Effector memory CD4-positive, alpha-beta T cell (primary cell): ENCODE data around the gene ST6GALNAC4.

ENCODE experiments used
- DNase-seq, 3 donors: peaks; one replicate each; pipeline ENCODE4 v3.0.0-alpha.2; 2020
- H3K27ac ChIP-seq: 2 replicates; pipeline ENCODE4 v1.7.0; 2013; ENCODE audit warnings: mild to moderate bottlenecking, low read length, moderate library complexity; ENCODE audit not compliant: insufficient read depth, poor library complexity, severe bottlenecking
- H3K27me3 ChIP-seq: replicated peaks from 2 replicates; pipeline ENCODE4 v1.7.0; 2013; ENCODE audit warnings: mild to moderate bottlenecking, low read length; ENCODE audit not compliant: insufficient read depth, control insufficient read depth, poor library complexity, severe bottlenecking
- H3K36me3 ChIP-seq: 2 replicates; pipeline ENCODE4 v1.7.0; 2013; ENCODE audit warnings: mild to moderate bottlenecking, low read length, moderate library complexity; ENCODE audit not compliant: control insufficient read depth, insufficient read depth
- H3K4me1 ChIP-seq: 2 replicates; pipeline ENCODE4 v1.7.0; 2013; ENCODE audit warnings: low read length, mild to moderate bottlenecking; ENCODE audit not compliant: control insufficient read depth, insufficient read depth, poor library complexity, severe bottlenecking
- H3K4me3 ChIP-seq: 2 replicates; pipeline ENCODE4 v1.7.0; 2013; ENCODE audit warnings: low read length, low read depth, mild to moderate bottlenecking; ENCODE audit not compliant: insufficient read depth, poor library complexity, severe bottlenecking
- H3K9me3 ChIP-seq: 2 replicates; pipeline ENCODE4 v1.7.0; 2013; ENCODE audit warnings: mild to moderate bottlenecking, low read length, moderate library complexity; ENCODE audit not compliant: control insufficient read depth

ST6GALNAC4 gene

DNA sequence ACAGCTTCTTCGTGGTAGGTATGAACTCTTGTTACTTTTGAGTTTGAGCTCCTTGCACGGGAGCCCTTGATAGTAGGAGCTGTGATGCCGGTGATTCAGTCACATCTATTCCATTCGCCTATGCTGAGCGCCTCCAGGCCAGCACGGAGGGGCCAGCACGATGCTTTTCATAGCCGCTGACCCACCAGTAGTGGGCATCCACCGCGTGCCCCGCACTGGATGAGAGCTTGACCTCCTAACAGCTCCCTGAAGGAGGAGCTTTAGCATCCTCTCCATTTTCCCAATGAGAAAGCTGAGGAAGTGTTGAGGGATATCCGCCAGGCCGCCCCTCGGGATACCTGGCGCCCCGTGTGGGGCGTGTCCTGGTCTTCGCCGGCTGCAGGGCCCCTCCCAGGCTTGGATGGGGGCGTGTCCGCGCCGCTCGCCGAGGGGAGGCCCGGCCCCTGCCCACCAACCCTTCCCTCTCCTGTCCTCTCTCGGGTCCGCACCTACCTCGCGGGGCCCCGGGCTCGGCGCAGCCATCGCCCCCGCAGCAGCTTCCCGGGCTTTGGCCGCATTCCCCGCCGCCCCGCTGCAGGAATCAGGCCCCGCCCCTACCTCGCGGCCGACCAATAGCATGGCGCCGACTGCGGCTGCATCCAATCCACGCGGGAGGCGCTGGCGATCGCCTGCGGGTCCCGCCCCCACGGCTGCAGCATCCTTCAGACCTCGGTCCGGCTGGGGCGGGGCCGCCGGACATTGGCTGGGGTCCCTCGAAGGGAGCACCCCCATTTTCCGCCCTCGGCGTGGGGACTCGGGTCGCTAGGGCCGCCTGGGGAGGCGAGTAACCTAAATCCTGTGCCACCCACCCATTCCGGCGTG lies 13.6 kb upstream of the ST6GALNAC4 start, which contains the start of gene PIP5KL1:
TSS of gene PIP5KL1 (minus strand) at position 547 of the 861 bp plus-strand sequence. CDS start at position 522, 25 bp downstream.
- Histone ChIP-seq H3K36me3 (no peaks in the 10 kb centered on the region), H3K27ac (peak within 1 kb of the TSS; percentile 20), H3K4me3 (peak within 1 kb of the TSS; percentile 65), H3K4me1 (peaks cover 35% of the 10 kb centered on the region), H3K27me3 (no peaks in the 10 kb centered on the region), H3K9me3 (no peaks in the 10 kb centered on the region)
- DNase-seq: peak; percentile 40 to 69 (median 60)

DNA sequence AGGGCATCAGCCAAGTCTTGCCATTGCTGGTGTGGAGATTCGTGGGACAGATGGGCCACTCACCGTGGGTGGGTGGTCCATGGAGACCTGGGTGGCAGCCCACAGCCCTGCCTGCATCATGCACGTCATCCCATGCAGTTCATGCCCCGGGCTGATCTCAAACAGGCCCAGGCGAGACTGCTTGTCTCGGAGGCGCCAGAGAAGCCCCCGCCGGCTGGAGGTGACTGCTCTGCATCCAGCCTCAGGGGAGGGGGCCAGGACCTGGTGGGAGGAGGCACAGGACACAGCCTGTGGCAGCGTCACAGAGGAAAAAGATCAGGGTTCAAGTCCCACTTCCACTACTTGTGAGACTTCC lies 12.8 kb upstream of the ST6GALNAC4 start:
- no peak overlapping the region for H3K4me3 ChIP-seq
- no peaks in the 10 kb centered on the region for H3K9me3 ChIP-seq
- no peaks in the 10 kb centered on the region for H3K36me3 ChIP-seq
- H3K4me1 ChIP-seq: peaks cover 34% of the 10 kb centered on the region
- H3K27me3 ChIP-seq: no peaks in the 10 kb centered on the region
- H3K27ac ChIP-seq: no peak overlapping the region
- no peak for DNase-seq

DNA sequence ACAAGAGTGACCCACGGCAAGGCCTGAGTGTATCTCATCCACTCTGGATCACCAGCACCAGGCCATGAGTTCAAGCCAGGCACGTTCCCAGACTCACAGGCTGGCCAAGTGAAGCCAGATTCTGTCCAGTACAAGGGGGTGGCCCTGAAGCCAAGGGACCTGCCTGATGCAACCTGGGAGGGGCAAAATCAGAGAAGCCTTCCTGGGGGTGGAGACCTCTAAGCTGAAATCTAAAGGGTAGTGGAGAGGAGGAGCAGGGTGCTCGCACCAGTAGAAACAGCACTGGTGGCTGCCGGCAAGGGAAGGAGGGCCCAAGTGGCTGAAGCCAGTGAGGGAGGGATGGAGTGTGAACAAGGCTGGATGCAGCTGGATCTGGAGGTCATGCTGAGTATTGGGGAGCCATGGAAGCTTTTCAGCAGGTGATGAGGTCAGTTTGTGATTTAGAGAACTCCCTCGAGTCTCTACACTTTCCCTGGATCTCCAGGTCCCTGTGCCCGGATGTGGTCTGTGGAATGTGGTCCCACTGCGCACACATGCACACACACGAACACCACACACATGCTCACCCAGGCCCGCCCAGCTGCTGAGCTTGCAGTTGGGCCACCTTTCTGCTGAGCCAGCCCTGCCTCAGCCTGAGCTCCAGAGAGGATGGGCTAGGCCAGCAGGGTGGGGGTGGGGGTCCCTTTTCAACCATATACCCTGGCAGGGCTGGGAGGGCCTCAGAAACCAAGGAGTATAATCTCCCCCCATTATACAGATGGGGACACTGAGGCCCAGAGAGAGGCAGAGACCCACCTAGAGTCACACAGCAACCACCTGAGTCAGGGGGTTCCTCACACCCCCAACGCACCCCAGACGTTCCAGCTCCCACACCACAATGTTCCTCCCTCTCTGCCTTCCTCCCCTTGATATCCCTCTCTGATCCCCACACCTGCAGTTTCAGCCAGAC lies 12.1 kb upstream of the ST6GALNAC4 start:
- no peak for DNase-seq
- Histone ChIP-seq H3K4me1 (peaks cover 34% of the 10 kb centered on the region), H3K27me3 (no peaks in the 10 kb centered on the region), H3K4me3 (no peak overlapping the region), H3K9me3 (no peaks in the 10 kb centered on the region), H3K27ac (no peak overlapping the region), H3K36me3 (no peaks in the 10 kb centered on the region)

DNA sequence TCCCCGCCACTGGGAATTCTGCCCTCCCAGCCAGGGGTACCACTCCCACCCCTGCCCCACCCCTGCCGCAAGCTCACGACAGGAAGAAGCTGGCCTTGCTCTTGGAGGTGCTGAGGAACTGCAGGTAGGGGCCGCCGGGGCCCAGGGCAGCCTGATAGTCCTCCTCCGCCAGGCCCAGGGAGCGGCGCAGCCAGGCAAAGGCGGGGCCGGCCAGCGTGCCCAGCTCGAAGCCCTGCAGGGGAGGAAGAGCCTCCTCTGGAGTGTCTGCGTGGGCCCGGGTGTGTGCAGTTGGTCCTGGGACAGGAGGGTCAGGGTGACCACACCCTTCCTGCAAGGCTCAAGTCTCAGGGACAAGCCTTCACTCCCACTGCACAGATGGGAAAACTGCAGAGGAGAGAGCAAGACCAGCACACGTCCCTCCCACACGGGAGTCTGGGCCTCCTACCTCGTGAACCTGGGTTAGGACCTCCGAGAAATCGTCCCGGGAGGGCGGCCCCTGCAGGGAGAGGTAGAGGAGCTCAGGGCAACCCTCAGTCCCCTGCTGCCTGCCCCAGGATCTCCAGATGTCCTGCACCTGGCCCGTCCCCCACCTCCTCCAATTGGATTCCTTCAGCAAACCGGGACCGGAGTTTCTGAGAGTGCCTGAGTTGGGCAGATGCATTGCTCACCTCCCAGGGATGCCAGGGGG lies 11.3 kb upstream of the ST6GALNAC4 start:
- H3K36me3 ChIP-seq: no peaks in the 10 kb centered on the region
- H3K9me3 ChIP-seq: no peaks in the 10 kb centered on the region
- no peak overlapping the region for H3K27ac ChIP-seq
- H3K27me3 ChIP-seq: no peaks in the 10 kb centered on the region
- DNase-seq: no peak
- H3K4me1 ChIP-seq: peaks cover 34% of the 10 kb centered on the region
- peak overlapping the region; percentile 39 for H3K4me3 ChIP-seq

DNA sequence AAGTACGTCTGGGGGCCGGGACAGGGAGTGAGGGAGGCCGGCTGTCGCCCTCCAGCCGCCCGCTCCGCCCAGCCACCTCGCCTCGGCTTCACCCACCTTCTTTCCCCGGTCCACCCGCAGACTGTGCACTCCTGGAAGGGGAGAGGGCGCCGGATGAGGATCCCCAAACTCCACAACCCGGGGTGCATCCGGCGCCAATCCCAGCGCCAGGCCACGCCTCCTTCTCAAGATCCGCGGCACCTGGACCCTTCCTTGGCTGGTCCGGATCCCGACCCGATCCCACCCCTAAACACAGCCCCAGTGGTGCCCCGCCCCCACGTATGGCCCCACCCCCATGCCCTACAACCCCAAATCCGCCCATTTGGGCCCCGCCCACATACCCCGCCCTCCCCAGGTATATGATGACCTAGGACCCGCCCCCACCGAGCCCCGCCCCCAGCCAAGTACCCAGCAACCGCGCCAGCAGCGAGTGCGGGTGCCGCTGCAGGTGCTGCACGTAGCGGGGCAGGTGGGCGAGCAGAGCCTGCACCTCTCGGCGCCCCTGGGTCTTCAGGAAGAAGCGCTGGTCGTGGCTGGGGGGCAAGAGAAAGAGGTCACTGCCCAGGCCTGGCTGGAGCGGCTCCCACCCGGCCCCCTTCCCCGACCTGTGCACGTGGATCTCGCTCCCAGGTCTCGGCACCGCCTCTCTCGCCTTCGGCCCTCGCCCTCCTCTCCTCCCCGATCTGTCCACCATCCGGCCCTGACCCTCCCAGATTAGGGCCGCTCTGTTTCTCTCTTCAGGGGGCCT lies 10.6 kb upstream of the ST6GALNAC4 start:
- H3K4me1 ChIP-seq: peaks cover 34% of the 10 kb centered on the region
- no peaks in the 10 kb centered on the region for H3K27me3 ChIP-seq
- peak; percentile 76 to 80 (median 79) for DNase-seq

DNA sequence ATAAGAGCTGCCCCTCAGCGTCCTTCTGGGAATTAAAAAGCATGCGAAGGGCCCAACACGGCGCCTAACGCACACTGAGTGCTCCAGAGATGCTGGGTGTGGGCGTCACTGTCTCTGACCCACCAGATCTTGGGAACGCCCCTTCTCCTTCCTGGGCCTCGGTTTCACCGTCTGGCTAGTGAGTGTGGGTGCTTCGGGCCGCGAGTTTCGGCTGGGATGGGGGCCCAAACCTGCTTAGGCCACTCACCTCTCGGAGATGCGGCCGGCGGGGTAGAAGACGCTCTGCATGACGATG lies 10.0 kb upstream of the ST6GALNAC4 start:
- Histone ChIP-seq H3K27me3 (no peaks in the 10 kb centered on the region), H3K4me3 (peak overlapping the region; percentile 56), H3K4me1 (peaks cover 38% of the 10 kb centered on the region), H3K27ac (no peak overlapping the region), H3K9me3 (no peaks in the 10 kb centered on the region), H3K36me3 (no peaks in the 10 kb centered on the region)
- no peak for DNase-seq

More for the DNA sequence above, 10.6 kb upstream of the ST6GALNAC4 start:
- no peak overlapping the region for H3K27ac ChIP-seq
- H3K9me3 ChIP-seq: no peaks in the 10 kb centered on the region
- no peaks in the 10 kb centered on the region for H3K36me3 ChIP-seq
- H3K4me3 ChIP-seq: peak overlapping the region; percentile 56

DNA sequence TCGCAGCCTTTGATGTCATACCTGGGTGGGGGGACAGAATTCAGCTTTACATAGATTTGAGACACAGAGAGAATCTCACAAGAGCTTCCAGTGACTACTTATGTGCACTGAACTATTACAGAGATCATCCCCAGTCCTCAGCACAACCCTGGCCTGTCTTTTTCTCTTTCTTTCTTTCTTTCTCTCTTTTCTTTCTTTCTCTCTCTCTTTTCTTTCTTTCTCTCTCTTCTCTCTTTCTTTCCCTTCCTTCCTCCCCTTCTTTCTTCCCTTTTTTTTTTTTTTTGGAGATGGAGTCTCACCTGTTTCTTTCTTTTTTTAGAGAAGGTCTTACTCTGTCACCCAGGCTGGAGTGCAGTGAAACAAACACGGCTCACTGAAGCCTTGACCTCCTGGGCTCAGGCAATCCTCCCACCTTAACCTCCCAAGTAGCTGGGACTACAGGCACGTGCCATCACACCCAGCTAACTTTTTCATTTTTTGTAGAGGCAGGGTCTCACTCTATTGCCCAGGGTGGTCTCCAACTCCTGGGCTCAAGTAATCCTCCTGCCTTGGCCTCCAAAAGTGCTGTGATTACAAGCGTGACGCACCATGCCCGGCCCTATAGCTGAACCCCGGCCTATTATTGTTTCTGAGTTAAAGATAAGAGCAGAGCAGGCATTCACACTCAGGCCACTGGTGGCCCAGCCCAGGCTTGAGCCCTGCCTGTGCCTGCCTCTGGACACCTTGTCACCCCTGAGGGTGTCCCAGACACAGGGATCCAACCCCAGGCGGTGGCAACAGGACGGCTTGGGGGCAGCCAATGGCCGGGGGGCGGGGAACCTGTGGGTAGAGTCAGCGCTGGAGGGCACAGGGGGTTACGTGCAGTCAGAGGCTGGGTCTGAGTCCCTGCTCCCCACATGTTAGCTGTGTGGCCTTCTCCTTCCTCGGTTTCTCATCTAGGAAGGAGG lies 9.4 kb upstream of the ST6GALNAC4 start:
- H3K4me3 ChIP-seq: peak overlapping the region; percentile 56

DNA sequence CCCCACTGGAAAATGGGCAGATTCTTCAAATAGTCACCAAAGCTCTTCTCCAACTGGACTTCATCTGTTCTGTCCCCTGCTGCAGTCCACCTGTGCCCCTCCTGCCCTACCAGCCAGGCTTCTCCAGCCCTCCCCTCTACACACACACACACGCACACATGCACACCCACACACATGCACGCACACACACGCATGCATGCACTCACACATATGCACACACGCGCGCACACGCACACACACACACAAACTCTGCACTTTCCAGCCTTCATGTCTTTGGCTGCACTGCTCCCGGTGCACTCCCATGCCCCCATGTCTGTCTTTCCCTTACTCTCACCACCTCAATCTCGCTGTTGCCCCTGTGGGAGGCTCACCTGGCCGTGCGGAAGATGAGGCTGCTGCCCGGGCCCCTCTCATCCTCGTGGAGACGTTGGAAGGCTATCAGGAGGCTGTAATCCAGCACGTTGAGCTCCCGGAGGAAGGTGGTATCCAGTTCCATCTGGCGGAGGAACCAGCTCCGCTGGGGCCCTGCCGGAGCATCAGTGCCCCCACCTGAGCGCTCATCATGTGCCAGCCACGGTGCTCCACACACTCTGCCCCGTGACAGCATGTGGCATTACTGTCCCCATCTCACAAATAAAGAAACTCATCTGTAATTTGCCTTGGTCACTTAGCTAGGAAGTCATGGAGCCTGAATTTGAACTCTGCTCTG lies 8.0 kb upstream of the ST6GALNAC4 start:
- no peaks in the 10 kb centered on the region for H3K27me3 ChIP-seq
- no peak overlapping the region for H3K4me3 ChIP-seq
- no peak overlapping the region for H3K27ac ChIP-seq
- H3K36me3 ChIP-seq: no peaks in the 10 kb centered on the region
- peaks cover 28% of the 10 kb centered on the region for H3K4me1 ChIP-seq
- H3K9me3 ChIP-seq: no peaks in the 10 kb centered on the region
- DNase-seq: no peak

More for the DNA sequence above, 9.4 kb upstream of the ST6GALNAC4 start:
- no peak overlapping the region for H3K27ac ChIP-seq
- H3K4me1 ChIP-seq: peaks cover 40% of the 10 kb centered on the region
- H3K27me3 ChIP-seq: no peaks in the 10 kb centered on the region
- no peak for DNase-seq
- H3K36me3 ChIP-seq: no peaks in the 10 kb centered on the region
- H3K9me3 ChIP-seq: no peaks in the 10 kb centered on the region
